HEK293 (cell line): Measurements from ENCODE around the gene CTSA.

Source experiments
- CTCF ChIA-PET: fragments of 350-600 bp; formaldehyde crosslinking; extraction: SDS; loops from one replicate; lab custom pipeline; 2021; ENCODE audit warnings: antibody characterized with exemption; lab: Yijun Ruan, JAX
- POLR2A ChIA-PET: fragments of 300-600 bp; formaldehyde crosslinking; extraction: SDS; loops from one replicate; lab custom pipeline; 2020; ENCODE audit warnings: antibody characterized with exemption, inconsistent platforms; lab: Yijun Ruan, JAX
- H3K27ac ChIP-seq: fragments of 200-500 bp; sonication (Bioruptor generic); 2 replicates; pipeline ENCODE4 v1.5.1; 2014; ENCODE audit warnings: low read depth, low read length, control low read depth, inconsistent platforms; ENCODE audit errors: extremely low read depth
- H3K36me3 ChIP-seq, 2 experiments: fragments of 200-500 bp in 1 of 2; sonication (Bioruptor generic) in 1 of 2; 1 replicate in 1 of 2; 2 replicates in 1 of 2; pipeline ENCODE4 v1.5.1; 2014 to 2017; ENCODE audit warnings: inconsistent platforms in 2 of 2, low read length in 2 of 2; ENCODE audit not compliant: control insufficient read depth in 2 of 2, insufficient read depth in 1 of 2
- H3K4me1 ChIP-seq: fragments of 200-500 bp; sonication (Bioruptor generic); 2 replicates; pipeline ENCODE4 v1.5.1; 2014; ENCODE audit warnings: mild to moderate bottlenecking, low read length, inconsistent platforms; ENCODE audit not compliant: control insufficient read depth, insufficient read depth
- H3K4me3 ChIP-seq: 2 replicates; pipeline ENCODE4 v1.5.1; 2011; ENCODE audit warnings: low read depth, mild to moderate bottlenecking, control low read depth, low read length, moderate library complexity
- H3K9me3 ChIP-seq: fragments of 200-500 bp; sonication (Bioruptor generic); 2 replicates; pipeline ENCODE4 v1.5.1; 2014; ENCODE audit warnings: low read depth, low read length, inconsistent platforms; ENCODE audit not compliant: control insufficient read depth, insufficient read depth
- IKZF3 ChIP-seq: fragments of 450-650 bp; IDR thresholded peaks from 2 replicates; pipeline ENCODE4 v1.5.0; 2018; ENCODE audit warnings: missing biosample characterization, mild to moderate bottlenecking, missing genetic modification characterization, moderate library complexity
- KLF9 ChIP-seq: fragments of 450-650 bp; formaldehyde crosslinking; IDR thresholded peaks from 2 replicates; pipeline ENCODE4 v1.5.1; 2016; ENCODE audit warnings: missing biosample characterization, missing genetic modification characterization, low read depth
- PRDM1 ChIP-seq: fragments of 450-650 bp; formaldehyde crosslinking; IDR thresholded peaks from 2 replicates; pipeline ENCODE4; 2016; ENCODE audit warnings: missing biosample characterization, missing genetic modification characterization
- SP2 ChIP-seq: fragments of 450-650 bp; formaldehyde crosslinking; IDR thresholded peaks from 2 replicates; pipeline ENCODE4 v1.5.1; 2016; ENCODE audit warnings: missing biosample characterization, missing genetic modification characterization
- SP7 ChIP-seq: fragments of 450-650 bp; formaldehyde crosslinking; IDR thresholded peaks from 2 replicates; pipeline ENCODE4 v1.5.1; 2016; ENCODE audit warnings: missing biosample characterization, missing genetic modification characterization
- YY2 ChIP-seq: fragments of 450-650 bp; formaldehyde crosslinking; IDR thresholded peaks from 2 replicates; pipeline ENCODE4 v1.5.1; 2016; ENCODE audit warnings: missing biosample characterization, missing genetic modification characterization
- ZBTB1 ChIP-seq: fragments of 450-650 bp; formaldehyde crosslinking; IDR thresholded peaks from 2 replicates; pipeline ENCODE4 v1.5.1; 2016; ENCODE audit warnings: missing biosample characterization, missing genetic modification characterization
- ZNF2 ChIP-seq: fragments of 450-650 bp; formaldehyde crosslinking; IDR thresholded peaks from 2 replicates; pipeline ENCODE4 v1.5.1; 2016; ENCODE audit warnings: missing biosample characterization, missing genetic modification characterization
- ZNF302 ChIP-seq: fragments of 450-650 bp; formaldehyde crosslinking; IDR thresholded peaks from 2 replicates; pipeline ENCODE4 v1.5.1; 2016; ENCODE audit warnings: missing biosample characterization, missing genetic modification characterization, low read depth
- ZNF513 ChIP-seq: fragments of 450-650 bp; IDR thresholded peaks from 2 replicates; pipeline ENCODE4 v1.5.1; 2018; ENCODE audit warnings: missing biosample characterization, missing genetic modification characterization
- ZNF585B ChIP-seq: fragments of 450-650 bp; formaldehyde crosslinking; IDR thresholded peaks from 2 replicates; pipeline ENCODE4 v1.5.1; 2016; ENCODE audit warnings: missing biosample characterization, missing genetic modification characterization
- ZNF629 ChIP-seq: fragments of 450-650 bp; formaldehyde crosslinking; IDR thresholded peaks from 2 replicates; pipeline ENCODE4 v1.5.1; 2017; ENCODE audit warnings: missing biosample characterization, missing genetic modification characterization
- ZNF76 ChIP-seq: fragments of 450-650 bp; formaldehyde crosslinking; IDR thresholded peaks from 2 replicates; pipeline ENCODE4; 2016; ENCODE audit warnings: low read depth, missing biosample characterization, missing genetic modification characterization, borderline replicate concordance
- TF ChIP-seq, protein P1 (sequence below): fragments of 450-650 bp; formaldehyde crosslinking; IDR thresholded peaks from 2 replicates; pipeline ENCODE4 v1.5.1; 2017; ENCODE audit warnings: missing biosample characterization, missing genetic modification characterization
- TF ChIP-seq, protein P2 (sequence below): fragments of 450-650 bp; formaldehyde crosslinking; IDR thresholded peaks from 2 replicates; pipeline ENCODE4 v1.5.1; 2017; ENCODE audit warnings: missing biosample characterization, missing genetic modification characterization
- TF ChIP-seq, protein P3 (sequence below): fragments of 450-650 bp; IDR thresholded peaks from 2 replicates; pipeline ENCODE4 v1.5.1; 2018; ENCODE audit warnings: missing biosample characterization, mild to moderate bottlenecking, missing genetic modification characterization
- TF ChIP-seq, protein P4 (sequence below): fragments of 450-650 bp; formaldehyde crosslinking; IDR thresholded peaks from 2 replicates; pipeline ENCODE4 v1.5.1; 2017; ENCODE audit warnings: missing biosample characterization, missing genetic modification characterization
- TF ChIP-seq, protein P5 (sequence below): fragments of 450-650 bp; formaldehyde crosslinking; IDR thresholded peaks from 2 replicates; pipeline ENCODE4 v1.5.1; 2016; ENCODE audit warnings: missing biosample characterization, missing genetic modification characterization

CTSA gene

DNA sequence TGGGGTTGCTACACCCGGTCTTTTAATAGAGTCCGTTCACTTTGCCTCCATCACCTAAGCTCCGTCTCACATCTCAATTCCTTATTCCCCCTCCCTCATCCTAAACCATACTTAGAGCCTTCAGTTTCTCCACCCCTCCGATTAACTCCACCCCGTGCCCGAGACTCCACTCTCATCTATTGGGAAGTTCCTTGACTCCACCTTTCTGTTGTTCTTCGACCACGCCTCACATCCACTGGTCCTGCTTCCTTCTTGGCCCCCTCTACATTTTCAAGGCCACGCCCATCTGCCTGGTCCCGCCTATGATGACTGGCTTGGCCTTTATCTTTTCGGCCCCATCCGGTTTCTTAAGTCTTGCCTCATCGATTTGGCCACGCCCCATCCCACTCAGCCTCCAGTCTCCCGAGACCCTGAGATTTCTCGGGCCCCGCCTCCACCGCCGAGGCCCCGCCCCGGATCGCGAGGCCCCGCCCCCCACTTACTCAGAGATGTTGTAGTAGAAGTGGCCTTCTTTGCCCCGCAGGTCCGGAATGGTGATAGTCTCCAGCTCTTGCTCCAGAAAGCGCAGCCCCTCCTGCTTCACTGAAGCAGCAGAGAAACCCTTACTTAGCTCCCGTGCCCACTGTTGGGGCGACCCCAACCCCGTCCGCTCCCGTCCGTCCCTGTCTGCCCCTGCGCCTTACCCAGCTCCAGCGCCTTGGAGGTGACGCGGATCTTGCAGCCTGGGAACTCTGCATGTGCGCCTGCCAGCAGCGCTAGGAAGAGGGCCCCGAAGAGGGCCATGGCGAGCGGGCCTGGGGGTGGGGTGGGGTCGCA, 19.7 kb downstream of the CTSA start (continued):
- TF ChIP-seq, protein P1, sequence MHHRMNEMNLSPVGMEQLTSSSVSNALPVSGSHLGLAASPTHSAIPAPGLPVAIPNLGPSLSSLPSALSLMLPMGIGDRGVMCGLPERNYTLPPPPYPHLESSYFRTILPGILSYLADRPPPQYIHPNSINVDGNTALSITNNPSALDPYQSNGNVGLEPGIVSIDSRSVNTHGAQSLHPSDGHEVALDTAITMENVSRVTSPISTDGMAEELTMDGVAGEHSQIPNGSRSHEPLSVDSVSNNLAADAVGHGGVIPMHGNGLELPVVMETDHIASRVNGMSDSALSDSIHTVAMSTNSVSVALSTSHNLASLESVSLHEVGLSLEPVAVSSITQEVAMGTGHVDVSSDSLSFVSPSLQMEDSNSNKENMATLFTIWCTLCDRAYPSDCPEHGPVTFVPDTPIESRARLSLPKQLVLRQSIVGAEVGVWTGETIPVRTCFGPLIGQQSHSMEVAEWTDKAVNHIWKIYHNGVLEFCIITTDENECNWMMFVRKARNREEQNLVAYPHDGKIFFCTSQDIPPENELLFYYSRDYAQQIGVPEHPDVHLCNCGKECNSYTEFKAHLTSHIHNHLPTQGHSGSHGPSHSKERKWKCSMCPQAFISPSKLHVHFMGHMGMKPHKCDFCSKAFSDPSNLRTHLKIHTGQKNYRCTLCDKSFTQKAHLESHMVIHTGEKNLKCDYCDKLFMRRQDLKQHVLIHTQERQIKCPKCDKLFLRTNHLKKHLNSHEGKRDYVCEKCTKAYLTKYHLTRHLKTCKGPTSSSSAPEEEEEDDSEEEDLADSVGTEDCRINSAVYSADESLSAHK (tag by site-specific recombination): no peak
- TF ChIP-seq ZNF629 (peak; percentile 67), KLF9 (tag by site-specific recombination) (peak; percentile 96), SP7 (tag by site-specific recombination) (0 out of 2 replicates have a peak, but pooled peaks have one; percentile 21)
- TF ChIP-seq, protein P2, sequence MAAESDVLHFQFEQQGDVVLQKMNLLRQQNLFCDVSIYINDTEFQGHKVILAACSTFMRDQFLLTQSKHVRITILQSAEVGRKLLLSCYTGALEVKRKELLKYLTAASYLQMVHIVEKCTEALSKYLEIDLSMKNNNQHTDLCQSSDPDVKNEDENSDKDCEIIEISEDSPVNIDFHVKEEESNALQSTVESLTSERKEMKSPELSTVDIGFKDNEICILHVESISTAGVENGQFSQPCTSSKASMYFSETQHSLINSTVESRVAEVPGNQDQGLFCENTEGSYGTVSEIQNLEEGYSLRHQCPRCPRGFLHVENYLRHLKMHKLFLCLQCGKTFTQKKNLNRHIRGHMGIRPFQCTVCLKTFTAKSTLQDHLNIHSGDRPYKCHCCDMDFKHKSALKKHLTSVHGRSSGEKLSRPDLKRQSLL: peak; percentile 74; the same call in 1 of the 2 replicates

- Histone ChIP-seq H3K4me3 (no peak within 1 kb of the TSS), H3K4me1 (no peaks in the 10 kb centered on the region), H3K27ac (no peak within 1 kb of the TSS), H3K9me3 (no peaks in the 10 kb centered on the region), H3K36me3 (no peaks in the 10 kb centered on the region)
- CTCF ChIA-PET: no interaction called here
- POLR2A ChIA-PET: interaction anchor here (0.9 to 1.5 kb wide), 3 partner anchors 12 to 29 kb away, joined by 3 to 8 read pairs (median 3); partner anchors contain the start of gene PCIF1
- TF ChIP-seq SP2 (tag by site-specific recombination): peak; percentile 21; the same call in 1 of the 2 replicates
- TF ChIP-seq ZBTB1 (tag by site-specific recombination): no peak
Observed at GRCh38 chr20:45911486-45912343, 20.6 kb downstream of the CTSA start, which contains the start of gene PLTP. Gene PLTP, minus strand, starts transcription at chr20:45912155. Its CDS starts 703 bp downstream, at chr20:45911452.

DNA sequence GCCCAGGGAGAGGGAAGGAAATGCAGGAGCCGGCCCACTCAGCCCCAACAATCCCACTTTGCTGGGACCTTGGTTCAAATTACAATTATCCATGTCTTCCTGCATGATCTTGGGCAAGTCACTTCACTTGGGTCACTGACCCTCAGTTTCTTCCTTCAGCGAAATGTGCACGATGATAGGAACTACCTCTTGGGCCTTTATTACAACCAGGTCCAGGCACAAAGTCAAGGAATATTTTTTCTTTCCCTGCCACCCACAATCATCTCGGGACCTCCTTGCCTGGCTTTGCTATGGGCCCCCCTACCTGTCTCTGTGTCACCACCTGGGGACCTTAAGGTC, 21.2 kb downstream of the CTSA start:
- ChIA-PET POLR2A (no interaction called here), CTCF (no interaction called here)
- Histone ChIP-seq H3K4me3 (no peak overlapping the region), H3K9me3 (no peaks in the 10 kb centered on the region), H3K27ac (no peak overlapping the region), H3K36me3 (no peaks in the 10 kb centered on the region), H3K4me1 (no peaks in the 10 kb centered on the region)
- no peak for TF ChIP-seq YY2 (tag by site-specific recombination)
- TF ChIP-seq, protein P3, sequence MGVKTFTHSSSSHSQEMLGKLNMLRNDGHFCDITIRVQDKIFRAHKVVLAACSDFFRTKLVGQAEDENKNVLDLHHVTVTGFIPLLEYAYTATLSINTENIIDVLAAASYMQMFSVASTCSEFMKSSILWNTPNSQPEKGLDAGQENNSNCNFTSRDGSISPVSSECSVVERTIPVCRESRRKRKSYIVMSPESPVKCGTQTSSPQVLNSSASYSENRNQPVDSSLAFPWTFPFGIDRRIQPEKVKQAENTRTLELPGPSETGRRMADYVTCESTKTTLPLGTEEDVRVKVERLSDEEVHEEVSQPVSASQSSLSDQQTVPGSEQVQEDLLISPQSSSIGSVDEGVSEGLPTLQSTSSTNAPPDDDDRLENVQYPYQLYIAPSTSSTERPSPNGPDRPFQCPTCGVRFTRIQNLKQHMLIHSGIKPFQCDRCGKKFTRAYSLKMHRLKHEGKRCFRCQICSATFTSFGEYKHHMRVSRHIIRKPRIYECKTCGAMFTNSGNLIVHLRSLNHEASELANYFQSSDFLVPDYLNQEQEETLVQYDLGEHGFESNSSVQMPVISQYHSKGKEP (tag by site-specific recombination): no peak
- TF ChIP-seq ZNF2 (tag by site-specific recombination): no peak
- TF ChIP-seq ZNF302 (tag by site-specific recombination): no peak
- no peak for TF ChIP-seq ZNF76 (tag by site-specific recombination)
- TF ChIP-seq, protein P4, sequence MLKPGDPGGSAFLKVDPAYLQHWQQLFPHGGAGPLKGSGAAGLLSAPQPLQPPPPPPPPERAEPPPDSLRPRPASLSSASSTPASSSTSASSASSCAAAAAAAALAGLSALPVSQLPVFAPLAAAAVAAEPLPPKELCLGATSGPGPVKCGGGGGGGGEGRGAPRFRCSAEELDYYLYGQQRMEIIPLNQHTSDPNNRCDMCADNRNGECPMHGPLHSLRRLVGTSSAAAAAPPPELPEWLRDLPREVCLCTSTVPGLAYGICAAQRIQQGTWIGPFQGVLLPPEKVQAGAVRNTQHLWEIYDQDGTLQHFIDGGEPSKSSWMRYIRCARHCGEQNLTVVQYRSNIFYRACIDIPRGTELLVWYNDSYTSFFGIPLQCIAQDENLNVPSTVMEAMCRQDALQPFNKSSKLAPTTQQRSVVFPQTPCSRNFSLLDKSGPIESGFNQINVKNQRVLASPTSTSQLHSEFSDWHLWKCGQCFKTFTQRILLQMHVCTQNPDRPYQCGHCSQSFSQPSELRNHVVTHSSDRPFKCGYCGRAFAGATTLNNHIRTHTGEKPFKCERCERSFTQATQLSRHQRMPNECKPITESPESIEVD (tag by site-specific recombination): no peak
- no peak for TF ChIP-seq ZNF513
- no peak for TF ChIP-seq PRDM1 (tag by site-specific recombination)
- no peak for TF ChIP-seq ZNF585B
- TF ChIP-seq, protein P5, sequence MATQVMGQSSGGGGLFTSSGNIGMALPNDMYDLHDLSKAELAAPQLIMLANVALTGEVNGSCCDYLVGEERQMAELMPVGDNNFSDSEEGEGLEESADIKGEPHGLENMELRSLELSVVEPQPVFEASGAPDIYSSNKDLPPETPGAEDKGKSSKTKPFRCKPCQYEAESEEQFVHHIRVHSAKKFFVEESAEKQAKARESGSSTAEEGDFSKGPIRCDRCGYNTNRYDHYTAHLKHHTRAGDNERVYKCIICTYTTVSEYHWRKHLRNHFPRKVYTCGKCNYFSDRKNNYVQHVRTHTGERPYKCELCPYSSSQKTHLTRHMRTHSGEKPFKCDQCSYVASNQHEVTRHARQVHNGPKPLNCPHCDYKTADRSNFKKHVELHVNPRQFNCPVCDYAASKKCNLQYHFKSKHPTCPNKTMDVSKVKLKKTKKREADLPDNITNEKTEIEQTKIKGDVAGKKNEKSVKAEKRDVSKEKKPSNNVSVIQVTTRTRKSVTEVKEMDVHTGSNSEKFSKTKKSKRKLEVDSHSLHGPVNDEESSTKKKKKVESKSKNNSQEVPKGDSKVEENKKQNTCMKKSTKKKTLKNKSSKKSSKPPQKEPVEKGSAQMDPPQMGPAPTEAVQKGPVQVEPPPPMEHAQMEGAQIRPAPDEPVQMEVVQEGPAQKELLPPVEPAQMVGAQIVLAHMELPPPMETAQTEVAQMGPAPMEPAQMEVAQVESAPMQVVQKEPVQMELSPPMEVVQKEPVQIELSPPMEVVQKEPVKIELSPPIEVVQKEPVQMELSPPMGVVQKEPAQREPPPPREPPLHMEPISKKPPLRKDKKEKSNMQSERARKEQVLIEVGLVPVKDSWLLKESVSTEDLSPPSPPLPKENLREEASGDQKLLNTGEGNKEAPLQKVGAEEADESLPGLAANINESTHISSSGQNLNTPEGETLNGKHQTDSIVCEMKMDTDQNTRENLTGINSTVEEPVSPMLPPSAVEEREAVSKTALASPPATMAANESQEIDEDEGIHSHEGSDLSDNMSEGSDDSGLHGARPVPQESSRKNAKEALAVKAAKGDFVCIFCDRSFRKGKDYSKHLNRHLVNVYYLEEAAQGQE: no peak
- no peak for TF ChIP-seq IKZF3 (tag by site-specific recombination)
